GM23338 (cell line): ENCODE data around the gene DDC. TPM values are rescaled to one million over a fixed set of nuclear protein-coding genes. Genes with fewer than 3 reads are reported as not detected.

Experiments used
- ATAC-seq: fragments of 200-7000 bp; cut with Tn5 transposase; 3 replicates; pipeline ENCODE4 v1.9.1; 2020
- DNase-seq: peaks from one replicate; pipeline ENCODE4 v3.0.0-alpha.2; 2015; ENCODE audit warnings: low spot score
- H2AFZ ChIP-seq: fragments of 200-600 bp; sonication (generic); 2 replicates; pipeline ENCODE4 v1.8.0; 2016; ENCODE audit warnings: antibody characterized with exemption, mild to moderate bottlenecking, moderate library complexity
- H3F3A ChIP-seq: fragments of 200-600 bp; sonication (generic); replicated peaks from 2 replicates; pipeline ENCODE4 v1.8.0; 2017; ENCODE audit warnings: antibody characterized with exemption, mixed run types, low read depth
- H3K27ac ChIP-seq: fragments of 200-600 bp; sonication (generic); 2 replicates; pipeline ENCODE4 v1.6.1; 2016; ENCODE audit warnings: low read depth
- H3K27me3 ChIP-seq: fragments of 200-600 bp; sonication (generic); 2 replicates; pipeline ENCODE4 v1.8.0; 2016; ENCODE audit warnings: mild to moderate bottlenecking, mixed run types, moderate library complexity; ENCODE audit not compliant: insufficient read depth
- H3K36me3 ChIP-seq: fragments of 200-600 bp; sonication (generic); 2 replicates; pipeline ENCODE4 v1.8.0; 2016; ENCODE audit warnings: mild to moderate bottlenecking; ENCODE audit not compliant: insufficient read depth
- H3K4me1 ChIP-seq: fragments of 200-600 bp; sonication (generic); 2 replicates; pipeline ENCODE4 v1.8.0; 2016; ENCODE audit warnings: mild to moderate bottlenecking, moderate library complexity; ENCODE audit not compliant: insufficient read depth
- H3K4me2 ChIP-seq: fragments of 200-600 bp; sonication (generic); 2 replicates; pipeline ENCODE4 v1.7.1; 2017; ENCODE audit warnings: mixed run types
- H3K4me3 ChIP-seq: fragments of 200-600 bp; sonication (generic); 2 replicates; pipeline ENCODE4 v1.6.1; 2016; ENCODE audit warnings: mixed run types
- H3K79me2 ChIP-seq: fragments of 200-600 bp; sonication (generic); replicated peaks from 2 replicates; pipeline ENCODE4 v1.8.0; 2017; ENCODE audit warnings: mild to moderate bottlenecking; ENCODE audit not compliant: insufficient read depth
- H3K9me2 ChIP-seq: fragments of 200-600 bp; sonication (generic); 2 replicates; pipeline ENCODE4 v1.8.0; 2017; ENCODE audit not compliant: insufficient read depth
- H4K20me1 ChIP-seq: fragments of 200-600 bp; sonication (generic); replicated peaks from 2 replicates; pipeline ENCODE4 v1.8.0; 2017; ENCODE audit warnings: mild to moderate bottlenecking; ENCODE audit not compliant: insufficient read depth
- H3K27ac Mint-ChIP-seq: 2 replicates; pipeline ENCODE4 v1.8.0; 2020; ENCODE audit warnings: inconsistent platforms, mild to moderate bottlenecking, moderate library complexity, mixed read lengths
- H3K27me3 Mint-ChIP-seq: 3 replicates; pipeline ENCODE4 v1.8.0; 2022; ENCODE audit warnings: low read depth, mild to moderate bottlenecking, moderate library complexity, mixed read lengths, inconsistent platforms; ENCODE audit not compliant: insufficient read depth, poor library complexity
- H3K36me3 Mint-ChIP-seq: 3 replicates; pipeline ENCODE4 v1.8.0; 2021; ENCODE audit warnings: low read depth, mild to moderate bottlenecking, inconsistent platforms, moderate library complexity, mixed read lengths
- H3K4me1 Mint-ChIP-seq: 3 replicates; pipeline ENCODE4 v1.8.0; 2020; ENCODE audit warnings: mild to moderate bottlenecking, inconsistent platforms, mixed read lengths
- H3K4me3 Mint-ChIP-seq: 3 replicates; pipeline ENCODE4 v1.8.0; 2021; ENCODE audit warnings: moderate library complexity, mild to moderate bottlenecking, inconsistent platforms, mixed read lengths
- H3K9me3 Mint-ChIP-seq: 3 replicates; pipeline ENCODE4 v1.8.0; 2020; ENCODE audit warnings: moderate library complexity, mild to moderate bottlenecking, inconsistent platforms, mixed read lengths
- CTCF ChIP-seq, 2 experiments: fragments of 200-600 bp in 1 of 2; sonication (generic) in 1 of 2; conservative IDR thresholded peaks; 2 replicates each; pipeline versions ENCODE4 v1.5.1 to v1.6.1; 2016 to 2017; ENCODE audit warnings: antibody characterized with exemption in 2 of 2, low read depth in 2 of 2, mild to moderate bottlenecking in 2 of 2, moderate library complexity in 1 of 2
- ETS1 ChIP-seq: IDR thresholded peaks from 2 replicates; pipeline ENCODE4 v1.6.1; 2016; ENCODE audit warnings: antibody characterized with exemption
- EZH2 ChIP-seq: fragments of 200-600 bp; sonication (generic); IDR thresholded peaks from one replicate; pipeline ENCODE4 v1.8.0; 2017; ENCODE audit warnings: antibody characterized with exemption, mild to moderate bottlenecking, low read depth; ENCODE audit not compliant: unreplicated experiment
- EZH2phosphoT487 ChIP-seq: fragments of 200-600 bp; sonication (generic); IDR thresholded peaks from one replicate; pipeline ENCODE4 v1.8.1; 2018; ENCODE audit warnings: antibody characterized with exemption; ENCODE audit not compliant: unreplicated experiment
- JUNB ChIP-seq: IDR thresholded peaks from one replicate; pipeline ENCODE4 v1.6.1; 2016; ENCODE audit warnings: antibody characterized with exemption; ENCODE audit not compliant: unreplicated experiment
- NANOG ChIP-seq: IDR thresholded peaks from 2 replicates; pipeline ENCODE4 v1.6.1; 2016; ENCODE audit warnings: antibody characterized with exemption, borderline replicate concordance
- REST ChIP-seq: IDR thresholded peaks from one replicate; pipeline ENCODE4 v1.6.1; 2018; ENCODE audit warnings: antibody characterized with exemption; ENCODE audit not compliant: unreplicated experiment
- STAT1 ChIP-seq: IDR thresholded peaks from one replicate; pipeline ENCODE4 v1.6.1; 2016; ENCODE audit warnings: antibody characterized with exemption; ENCODE audit not compliant: unreplicated experiment
- ZNF114 ChIP-seq: fragments of 250-450 bp; sonication (Bioruptor Pico); IDR thresholded peaks from 2 replicates; pipeline ENCODE4 v1.5.0; 2020; ENCODE audit warnings: mild to moderate bottlenecking, moderate library complexity
- ZNF462 ChIP-seq: fragments of 250-450 bp; sonication (Bioruptor Pico); IDR thresholded peaks from 2 replicates; pipeline ENCODE4 v1.5.0; 2020; ENCODE audit warnings: mild to moderate bottlenecking, moderate library complexity
- polyA plus RNA-seq: library from polyadenylated mRNA; unstranded; fragments of >200 nt; fragmentation: Nextera tagmentation; extraction: Ambion mirVana; gene quantifications from 2 replicates; pipeline ENCODE4 v1.2.1, GENCODE V29; 2016
- total RNA-seq: library from RNA; depleted of rRNA; stranded (reverse); fragments of >200 nt; shearing (Covaris generic); gene quantifications from 2 replicates; pipeline ENCODE4 v1.2.3, GENCODE V29; 2014

The DDC gene
- total and polyA plus RNA-seq, 2 experiments from 2014 or later, result not detected

- Histone ChIP-seq H3K36me3 (no peaks in the 10 kb centered on the region), H3F3A (no peaks in the 10 kb centered on the region), H3K27ac (no peak overlapping the region), H3K4me1 (peaks cover 11% of the 10 kb centered on the region), H4K20me1 (no peaks in the 10 kb centered on the region), H3K27me3 (no peaks in the 10 kb centered on the region), H2AFZ (no peak overlapping the region), H3K79me2 (no peaks in the 10 kb centered on the region), H3K4me3 (no peak overlapping the region), H3K4me2 (no peak overlapping the region), H3K9me2 (0 out of 2 replicates have a peak, but pooled peaks cover 5% of the 10 kb centered on the region)
- TF ChIP-seq ZNF114 (CRISPR knock-in tag), result no peak
- no peak for TF ChIP-seq REST
- TF ChIP-seq NANOG, result no peak
- TF ChIP-seq EZH2phosphoT487, result no peak
- TF ChIP-seq CTCF (conservative IDR thresholded peaks at IDR 0.05; ENCODE audit: low read depth in 2 of 2), result no peak
- TF ChIP-seq EZH2, result no peak
- no peak for TF ChIP-seq JUNB
- no peak for TF ChIP-seq ETS1
- peaks cover under 1% of the 10 kb centered on the region for H3K27me3 Mint-ChIP-seq
- no peaks in the 10 kb centered on the region for H3K36me3 Mint-ChIP-seq
- ATAC-seq (no peak), DNase-seq (no peak)
- no peaks in the 10 kb centered on the region for H3K9me3 Mint-ChIP-seq
- no peak overlapping the region for H3K4me3 Mint-ChIP-seq
- peaks cover 11% of the 10 kb centered on the region for H3K4me1 Mint-ChIP-seq
- H3K27ac Mint-ChIP-seq, result no peak overlapping the region
Measured at GRCh38 chr7:50425318-50425717, 139.9 kb downstream of the DDC start.

GRCh38 chr7:50423860-50424259, 141.3 kb downstream of the DDC start:
- no peak overlapping the region for H3K27ac Mint-ChIP-seq
- Histone ChIP-seq H3K4me2 (no peak overlapping the region), H3K4me1 (peaks cover 21% of the 10 kb centered on the region), H3K79me2 (no peaks in the 10 kb centered on the region), H3K27ac (no peak overlapping the region), H3F3A (no peaks in the 10 kb centered on the region), H3K9me2 (0 out of 2 replicates have a peak, but pooled peaks cover 5% of the 10 kb centered on the region), H3K36me3 (no peaks in the 10 kb centered on the region), H3K27me3 (no peaks in the 10 kb centered on the region), H4K20me1 (no peaks in the 10 kb centered on the region), H3K4me3 (no peak overlapping the region), H2AFZ (no peak overlapping the region)
- ATAC-seq (no peak), DNase-seq (no peak)
- H3K4me1 Mint-ChIP-seq, result peaks cover 25% of the 10 kb centered on the region
- no peaks in the 10 kb centered on the region for H3K36me3 Mint-ChIP-seq
- no peak overlapping the region for H3K4me3 Mint-ChIP-seq
- H3K9me3 Mint-ChIP-seq, result no peaks in the 10 kb centered on the region
- H3K27me3 Mint-ChIP-seq, result peaks cover 1% of the 10 kb centered on the region
- TF ChIP-seq ZNF462 (no peak), EZH2phosphoT487 (no peak), NANOG (no peak), STAT1 (no peak)
